Measurements from ENCODE around the gene PLCB4.

PLCB4 gene

GRCh38 chr20:9024606-9025005, 44.3 kb upstream of the PLCB4 start:
- no peak for DNase-seq
- H3K4me3 ChIP-seq (ENCODE audit: low read depth, low read length), result no peak overlapping the region
- no peak overlapping the region for H3K27ac ChIP-seq
- H3K9me3 ChIP-seq (ENCODE audit: severe bottlenecking), result no peaks in the 10 kb centered on the region
- H3K36me3 ChIP-seq, result no peaks in the 10 kb centered on the region
- H3K27me3 ChIP-seq (ENCODE audit: insufficient read depth, low read depth, severe bottlenecking), result no peaks in the 10 kb centered on the region
- TF ChIP-seq, protein P1, sequence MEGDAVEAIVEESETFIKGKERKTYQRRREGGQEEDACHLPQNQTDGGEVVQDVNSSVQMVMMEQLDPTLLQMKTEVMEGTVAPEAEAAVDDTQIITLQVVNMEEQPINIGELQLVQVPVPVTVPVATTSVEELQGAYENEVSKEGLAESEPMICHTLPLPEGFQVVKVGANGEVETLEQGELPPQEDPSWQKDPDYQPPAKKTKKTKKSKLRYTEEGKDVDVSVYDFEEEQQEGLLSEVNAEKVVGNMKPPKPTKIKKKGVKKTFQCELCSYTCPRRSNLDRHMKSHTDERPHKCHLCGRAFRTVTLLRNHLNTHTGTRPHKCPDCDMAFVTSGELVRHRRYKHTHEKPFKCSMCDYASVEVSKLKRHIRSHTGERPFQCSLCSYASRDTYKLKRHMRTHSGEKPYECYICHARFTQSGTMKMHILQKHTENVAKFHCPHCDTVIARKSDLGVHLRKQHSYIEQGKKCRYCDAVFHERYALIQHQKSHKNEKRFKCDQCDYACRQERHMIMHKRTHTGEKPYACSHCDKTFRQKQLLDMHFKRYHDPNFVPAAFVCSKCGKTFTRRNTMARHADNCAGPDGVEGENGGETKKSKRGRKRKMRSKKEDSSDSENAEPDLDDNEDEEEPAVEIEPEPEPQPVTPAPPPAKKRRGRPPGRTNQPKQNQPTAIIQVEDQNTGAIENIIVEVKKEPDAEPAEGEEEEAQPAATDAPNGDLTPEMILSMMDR (IDR thresholded peaks at IDR 0.05; ENCODE audit: low read depth, low read length), result no peak

- Histone ChIP-seq H3K4me3 (ENCODE audit: low read depth, low read length) (no peak overlapping the region), H3K9me3 (ENCODE audit: severe bottlenecking) (no peaks in the 10 kb centered on the region), H3K27ac (no peak overlapping the region), H3K27me3 (ENCODE audit: insufficient read depth, low read depth, severe bottlenecking) (no peaks in the 10 kb centered on the region), H3K36me3 (no peaks in the 10 kb centered on the region)
- TF ChIP-seq, protein P1 (IDR thresholded peaks at IDR 0.05; ENCODE audit: low read depth, low read length), result no peak
- no peak for DNase-seq
These were observed 43.9 kb upstream of the PLCB4 start for GRCh38 chr20:9025011-9025410.

GRCh38 chr20:9025643-9026042, 43.2 kb upstream of the PLCB4 start:
- Histone ChIP-seq H3K27me3 (ENCODE audit: insufficient read depth, low read depth, severe bottlenecking) (no peaks in the 10 kb centered on the region), H3K9me3 (ENCODE audit: severe bottlenecking) (no peaks in the 10 kb centered on the region), H3K36me3 (no peaks in the 10 kb centered on the region), H3K4me3 (ENCODE audit: low read depth, low read length) (no peak overlapping the region), H3K27ac (no peak overlapping the region)
- TF ChIP-seq, protein P1 (IDR thresholded peaks at IDR 0.05; ENCODE audit: low read depth, low read length), result no peak
- DNase-seq, result no peak

DNA sequence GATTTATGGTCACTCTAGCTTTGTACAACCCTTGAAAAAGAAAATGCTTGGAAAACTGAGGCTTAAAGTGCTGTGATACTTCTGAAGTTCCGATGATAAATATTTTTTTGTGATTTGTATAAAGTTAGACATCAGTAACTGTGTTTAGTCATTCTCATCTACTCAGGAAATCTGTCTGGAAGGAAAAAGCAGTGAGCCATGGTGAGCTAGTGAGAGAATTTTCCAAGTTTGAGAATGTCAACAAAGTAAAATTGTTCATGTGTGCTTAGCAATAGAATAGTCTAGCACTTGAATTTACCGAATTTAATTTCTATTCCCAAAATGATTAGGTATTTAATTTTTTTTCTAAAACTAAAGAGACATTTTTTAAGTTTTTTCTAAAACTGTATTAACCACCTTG, 41.3 kb upstream of the PLCB4 start:
- Histone ChIP-seq H3K4me3 (ENCODE audit: low read depth, low read length) (no peak overlapping the region), H3K27ac (no peak overlapping the region), H3K9me3 (ENCODE audit: severe bottlenecking) (no peaks in the 10 kb centered on the region), H3K36me3 (no peaks in the 10 kb centered on the region), H3K27me3 (ENCODE audit: insufficient read depth, low read depth, severe bottlenecking) (no peaks in the 10 kb centered on the region)
- DNase-seq, result no peak
- TF ChIP-seq, protein P1 (IDR thresholded peaks at IDR 0.05; ENCODE audit: low read depth, low read length), result no peak

DNA sequence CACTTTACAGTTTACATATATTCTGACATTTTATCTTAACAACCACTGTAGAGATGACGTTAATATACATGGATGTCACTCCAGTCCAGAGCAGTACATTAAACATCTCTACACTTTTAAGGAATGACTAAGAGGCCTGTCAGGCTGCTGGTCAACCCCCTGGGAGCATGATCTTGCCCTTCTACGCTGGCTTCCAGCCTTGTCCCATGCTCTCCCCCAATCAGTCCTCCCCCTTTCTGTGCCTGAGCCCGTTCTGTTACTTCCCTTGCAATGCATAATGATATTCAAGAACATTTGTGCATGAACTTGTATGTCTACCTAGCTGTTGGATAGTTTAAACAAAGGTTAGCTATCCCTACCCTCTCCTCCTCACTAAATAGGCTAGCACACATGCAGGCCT, 40.5 kb upstream of the PLCB4 start:
- TF ChIP-seq, protein P1 (IDR thresholded peaks at IDR 0.05; ENCODE audit: low read depth, low read length), result no peak
- Histone ChIP-seq H3K4me3 (ENCODE audit: low read depth, low read length) (no peak overlapping the region), H3K27ac (no peak overlapping the region), H3K36me3 (no peaks in the 10 kb centered on the region), H3K9me3 (ENCODE audit: severe bottlenecking) (no peaks in the 10 kb centered on the region), H3K27me3 (ENCODE audit: insufficient read depth, low read depth, severe bottlenecking) (no peaks in the 10 kb centered on the region)
- no peak for DNase-seq

GRCh38 chr20:9031991-9032390, 36.9 kb upstream of the PLCB4 start:
- Histone ChIP-seq H3K27me3 (ENCODE audit: insufficient read depth, low read depth, severe bottlenecking) (no peaks in the 10 kb centered on the region), H3K27ac (no peak overlapping the region), H3K4me3 (ENCODE audit: low read depth, low read length) (no peak overlapping the region), H3K36me3 (no peaks in the 10 kb centered on the region), H3K9me3 (ENCODE audit: severe bottlenecking) (no peaks in the 10 kb centered on the region)
- TF ChIP-seq, protein P1 (IDR thresholded peaks at IDR 0.05; ENCODE audit: low read depth, low read length), result no peak
- DNase-seq, result no peak
